SU-DHL-6 (cell line): ENCODE results near the gene RAB3B.

Source experiments
- EZH2phosphoT487 ChIP-seq: fragments of 200-600 bp; sonication (generic), shearing (Covaris generic); conservative IDR thresholded peaks from 2 replicates; pipeline ENCODE4 v1.6.1; 2018; ENCODE audit warnings: mild to moderate bottlenecking, antibody characterized with exemption, low read length, moderate library complexity, mixed read lengths
- TF ChIP-seq, protein P1 (sequence below): fragments of 200-600 bp; sonication (generic); IDR thresholded peaks from one replicate; pipeline ENCODE4 v1.5.1; 2017; ENCODE audit warnings: antibody characterized with exemption, mild to moderate bottlenecking, low read length, moderate library complexity; ENCODE audit not compliant: insufficient read depth, poor library complexity, severe bottlenecking

DNA sequence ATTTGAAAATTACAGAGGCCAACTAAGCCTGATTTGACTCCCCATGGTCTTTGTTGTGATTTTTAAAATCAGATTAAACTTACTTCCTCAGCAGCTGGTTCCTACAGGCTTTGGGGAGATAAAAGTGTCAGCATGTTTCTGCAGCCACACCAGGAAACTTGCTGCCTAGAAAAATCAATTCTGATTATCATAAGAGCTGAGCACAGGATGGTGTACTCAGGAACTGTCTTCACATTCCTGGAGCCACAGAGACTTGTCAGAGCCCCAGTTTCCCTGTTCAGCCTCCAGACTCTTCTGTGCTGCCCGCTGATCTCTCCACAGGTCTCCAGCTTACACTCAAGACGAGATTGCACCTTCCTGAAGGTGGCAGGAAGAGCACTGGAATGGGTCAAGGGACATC, 23.9 kb downstream of the RAB3B start:
- TF ChIP-seq EZH2phosphoT487, result no peak
- TF ChIP-seq, protein P1, sequence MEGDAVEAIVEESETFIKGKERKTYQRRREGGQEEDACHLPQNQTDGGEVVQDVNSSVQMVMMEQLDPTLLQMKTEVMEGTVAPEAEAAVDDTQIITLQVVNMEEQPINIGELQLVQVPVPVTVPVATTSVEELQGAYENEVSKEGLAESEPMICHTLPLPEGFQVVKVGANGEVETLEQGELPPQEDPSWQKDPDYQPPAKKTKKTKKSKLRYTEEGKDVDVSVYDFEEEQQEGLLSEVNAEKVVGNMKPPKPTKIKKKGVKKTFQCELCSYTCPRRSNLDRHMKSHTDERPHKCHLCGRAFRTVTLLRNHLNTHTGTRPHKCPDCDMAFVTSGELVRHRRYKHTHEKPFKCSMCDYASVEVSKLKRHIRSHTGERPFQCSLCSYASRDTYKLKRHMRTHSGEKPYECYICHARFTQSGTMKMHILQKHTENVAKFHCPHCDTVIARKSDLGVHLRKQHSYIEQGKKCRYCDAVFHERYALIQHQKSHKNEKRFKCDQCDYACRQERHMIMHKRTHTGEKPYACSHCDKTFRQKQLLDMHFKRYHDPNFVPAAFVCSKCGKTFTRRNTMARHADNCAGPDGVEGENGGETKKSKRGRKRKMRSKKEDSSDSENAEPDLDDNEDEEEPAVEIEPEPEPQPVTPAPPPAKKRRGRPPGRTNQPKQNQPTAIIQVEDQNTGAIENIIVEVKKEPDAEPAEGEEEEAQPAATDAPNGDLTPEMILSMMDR, result no peak
